A673 (cell line): ENCODE measurements around the gene BIRC5.

Experiments used
- CTCF ChIP-seq: fragments of 300-800, 200-600 bp; sonication (generic); conservative IDR thresholded peaks from 2 replicates; pipeline ENCODE4 v1.5.1; 2017; ENCODE audit warnings: low read depth, mild to moderate bottlenecking, antibody characterized with exemption, low read length, moderate library complexity, mixed read lengths
- EZH2 ChIP-seq: fragments of 200-600 bp; sonication (generic); IDR thresholded peaks from 2 replicates; pipeline ENCODE4 v1.6.1; 2017; ENCODE audit warnings: borderline replicate concordance, low read depth, mild to moderate bottlenecking, mixed read lengths, antibody characterized with exemption, low read length; ENCODE audit not compliant: poor library complexity, severe bottlenecking

- no peak for TF ChIP-seq CTCF
- TF ChIP-seq EZH2, result no peak
Observed at GRCh38 chr17:78255029-78255656, 41.1 kb downstream of the BIRC5 start.
